ENCODE results near the gene KCNN2.

DNA sequence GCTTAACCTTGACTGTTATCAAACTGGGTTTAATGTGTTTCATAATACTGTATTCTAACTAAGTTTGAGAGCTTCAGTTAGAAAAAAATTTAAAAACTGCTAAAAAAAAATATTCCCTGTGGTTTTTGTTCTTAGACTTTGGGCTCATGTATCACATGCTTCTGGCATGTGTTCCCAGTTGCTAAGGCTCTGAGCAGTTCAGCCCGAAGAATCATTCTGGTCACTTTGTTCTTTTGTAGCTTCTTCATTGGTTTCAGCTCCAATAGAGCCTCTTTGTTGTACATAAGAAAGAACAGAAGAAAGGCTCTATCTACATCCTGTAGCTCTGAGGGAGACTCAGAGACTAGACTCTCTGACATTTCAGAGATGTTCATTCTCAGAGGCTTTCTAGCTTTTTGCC lies 25.6 kb downstream of the KCNN2 start:
- no peak for TF ChIP-seq EZH2 (IDR thresholded peaks at IDR 0.05; ENCODE audit: borderline replicate concordance, low read depth, low read length, severe bottlenecking)
- TF ChIP-seq, protein P1, sequence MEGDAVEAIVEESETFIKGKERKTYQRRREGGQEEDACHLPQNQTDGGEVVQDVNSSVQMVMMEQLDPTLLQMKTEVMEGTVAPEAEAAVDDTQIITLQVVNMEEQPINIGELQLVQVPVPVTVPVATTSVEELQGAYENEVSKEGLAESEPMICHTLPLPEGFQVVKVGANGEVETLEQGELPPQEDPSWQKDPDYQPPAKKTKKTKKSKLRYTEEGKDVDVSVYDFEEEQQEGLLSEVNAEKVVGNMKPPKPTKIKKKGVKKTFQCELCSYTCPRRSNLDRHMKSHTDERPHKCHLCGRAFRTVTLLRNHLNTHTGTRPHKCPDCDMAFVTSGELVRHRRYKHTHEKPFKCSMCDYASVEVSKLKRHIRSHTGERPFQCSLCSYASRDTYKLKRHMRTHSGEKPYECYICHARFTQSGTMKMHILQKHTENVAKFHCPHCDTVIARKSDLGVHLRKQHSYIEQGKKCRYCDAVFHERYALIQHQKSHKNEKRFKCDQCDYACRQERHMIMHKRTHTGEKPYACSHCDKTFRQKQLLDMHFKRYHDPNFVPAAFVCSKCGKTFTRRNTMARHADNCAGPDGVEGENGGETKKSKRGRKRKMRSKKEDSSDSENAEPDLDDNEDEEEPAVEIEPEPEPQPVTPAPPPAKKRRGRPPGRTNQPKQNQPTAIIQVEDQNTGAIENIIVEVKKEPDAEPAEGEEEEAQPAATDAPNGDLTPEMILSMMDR (IDR thresholded peaks at IDR 0.05; ENCODE audit: extremely low read depth in 1 of 2, insufficient read depth in 1 of 2, low read depth in 1 of 2, low read length in 2 of 2), result no peak
- no peak for TF ChIP-seq FOS (IDR thresholded peaks at IDR 0.05; ENCODE audit: borderline replicate concordance, insufficient read depth, low read length)
- TF ChIP-seq, protein P2, sequence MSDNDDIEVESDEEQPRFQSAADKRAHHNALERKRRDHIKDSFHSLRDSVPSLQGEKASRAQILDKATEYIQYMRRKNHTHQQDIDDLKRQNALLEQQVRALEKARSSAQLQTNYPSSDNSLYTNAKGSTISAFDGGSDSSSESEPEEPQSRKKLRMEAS (IDR thresholded peaks at IDR 0.05; ENCODE audit: insufficient read depth, insufficient read length), result no peak
- no peak for TF ChIP-seq POLR2A (IDR thresholded peaks at IDR 0.05; ENCODE audit: low read depth, low read length)
- no peak for TF ChIP-seq GATA2 (IDR thresholded peaks at IDR 0.05; ENCODE audit: insufficient read depth, insufficient read length, low read depth, low read length)
- no peak for TF ChIP-seq MYC (IDR thresholded peaks at IDR 0.05; ENCODE audit: low read depth, low read length)

Data from endothelial cell of umbilical vein (primary cell).